ENCODE data around the gene FRMPD4. TPM values are rescaled to one million over a fixed set of nuclear protein-coding genes. Genes with fewer than 3 reads are reported as not detected.

FRMPD4 gene
- total and polyA plus RNA-seq, 10 of the 15 experiments (the other 5 are each of a cell fraction or from before 2014, with no cell fraction given), result not detected

GRCh38 chrX:12352922-12353321 is 214.6 kb downstream of the FRMPD4 start (continued):
- no peak for TF ChIP-seq SIN3A (IDR thresholded peaks at IDR 0.05; ENCODE audit: low read depth, low read length)
- TF ChIP-seq SMAD5 (IDR thresholded peaks at IDR 0.05; ENCODE audit: low read depth), result no peak
- no peak for TF ChIP-seq BMI1 (IDR thresholded peaks at IDR 0.05; ENCODE audit: borderline replicate concordance)
- no peak for TF ChIP-seq JUNB (IDR thresholded peaks at IDR 0.05)
- TF ChIP-seq ZNF274 (IDR thresholded peaks at IDR 0.05; ENCODE audit: insufficient read depth, insufficient read length), result no peak

GRCh38 chrX:12360383-12360782 is 222.1 kb downstream of the FRMPD4 start:
- no peaks in the 10 kb centered on the region for H3K27me3 ChIP-seq (replicated peaks in 1 of 2; ENCODE audit: control insufficient read depth in 2 of 2, insufficient read depth in 2 of 2, low read length in 1 of 2)
- no peak for FAIRE-seq
- H3K4me3 ChIP-seq, result no peak overlapping the region
- ATAC-seq, result no peak
- 44% methylated on average over 2 of the region's 2 CpGs for WGBS (ENCODE audit: insufficient coverage, insufficient replicate concordance, low lambda C conversion rate, missing lambda C conversion rate)
- no TSS peak for BruUV-seq (replicated peaks)
- H4K20me1 ChIP-seq (ENCODE audit: control insufficient read depth, insufficient read depth), result no peaks in the 10 kb centered on the region
- intact Hi-C loops (cut with micrococcal nuclease; ENCODE audit: unreplicated experiment) (no loop called here), in situ Hi-C loops (cut with MboI) (no loop called here)
- H3K36me3 ChIP-seq (ENCODE audit: control insufficient read depth in 2 of 2, insufficient read depth in 2 of 2, low read length in 1 of 2), result no peaks in the 10 kb centered on the region
- no peak overlapping the region for H3K4me2 ChIP-seq (ENCODE audit: control insufficient read depth, insufficient read depth)
- no peak overlapping the region for H2AFZ ChIP-seq (ENCODE audit: control insufficient read depth, low read depth, low read length)
- SMC1A ChIA-PET (ENCODE audit: uncharacterized antibody, unreplicated experiment), result interaction anchor here (0.9 kb wide), 1 partner anchor 48 kb away, joined by 3 read pairs; no protein-coding TSS in a partner anchor
- RAD21 ChIA-PET (ENCODE audit: unreplicated experiment), result no interaction called here
- H3K4me1 ChIP-seq (ENCODE audit: control insufficient read depth, insufficient read depth, low read length), result no peaks in the 10 kb centered on the region
- H3K9me3 ChIP-seq (replicated peaks; ENCODE audit: control insufficient read depth, insufficient read depth, low read length), result no peaks in the 10 kb centered on the region
- CTCF ChIA-PET, result no interaction called here
- DNase-seq (ENCODE audit: low read depth, low spot score), result no peak
- no peaks in the 10 kb centered on the region for H3K79me2 ChIP-seq (ENCODE audit: control insufficient read depth, insufficient read depth, low read length)
- POLR2A ChIA-PET, result no interaction called here
- H3K9ac ChIP-seq (ENCODE audit: control insufficient read depth, insufficient read depth, low read length), result no peak overlapping the region
- no peak overlapping the region for H3K27ac ChIP-seq (ENCODE audit: control insufficient read depth, insufficient read depth)
- TF ChIP-seq REST (IDR thresholded peaks at IDR 0.05; ENCODE audit: low read depth, low read length), result no peak
- TF ChIP-seq RCOR1 (conservative IDR thresholded peaks at IDR 0.05; ENCODE audit: low read depth, low read length), result no peak
- TF ChIP-seq RB1 (IDR thresholded peaks at IDR 0.05; ENCODE audit: borderline replicate concordance), result no peak
- no peak for TF ChIP-seq EGR1 (IDR thresholded peaks at IDR 0.05; ENCODE audit: borderline replicate concordance in 1 of 2, low read depth in 2 of 2, low read length in 2 of 2)
- no peak for TF ChIP-seq BCL3 (IDR thresholded peaks at IDR 0.05; ENCODE audit: borderline replicate concordance, insufficient read depth, low read depth, low read length, poor library complexity, severe bottlenecking)
- TF ChIP-seq KLF5 (IDR thresholded peaks at IDR 0.05; ENCODE audit: partially characterized antibody), result no peak
- no peak for TF ChIP-seq MAX (IDR thresholded peaks at IDR 0.05; ENCODE audit: low read depth, low read length)
- no peak for TF ChIP-seq ZNF24 (IDR thresholded peaks at IDR 0.05)
- no peak for TF ChIP-seq ASH2L (IDR thresholded peaks at IDR 0.05; ENCODE audit: borderline replicate concordance, low read depth)
- no peak for TF ChIP-seq BMI1 (IDR thresholded peaks at IDR 0.05; ENCODE audit: borderline replicate concordance)
- no peak for TF ChIP-seq CBFB (IDR thresholded peaks at IDR 0.05; ENCODE audit: low read depth)
- TF ChIP-seq IRF3 (IDR thresholded peaks at IDR 0.05), result no peak
- no peak for TF ChIP-seq ETV6 (conservative IDR thresholded peaks at IDR 0.05 in 1 of 2, IDR thresholded peaks at IDR 0.05 in 1 of 2; ENCODE audit: borderline replicate concordance in 1 of 2, low read depth in 1 of 2)
- no peak for TF ChIP-seq NFYB (IDR thresholded peaks at IDR 0.05; ENCODE audit: insufficient read depth, low read depth, low read length)

All from GM12878 (cell line).